Progenitor cell of endocrine pancreas (in vitro differentiated cells): ENCODE results near the gene BST2. TPM values are rescaled to one million over a fixed set of nuclear protein-coding genes. Genes with fewer than 3 reads are reported as not detected.
A peak's percentile ranks its signal among the peaks of the same experiment; 100 is the strongest.

Source experiments
- DNase-seq: peaks from one replicate; pipeline ENCODE4 v3.0.0; 2021; ENCODE audit warnings: low spot score; ENCODE audit not compliant: unreplicated experiment
- H3K27ac Mint-ChIP-seq: 2 replicates; pipeline ENCODE4 v1.8.0; 2021; ENCODE audit warnings: mild to moderate bottlenecking, moderate library complexity, mixed read lengths
- H3K27me3 Mint-ChIP-seq: 2 replicates; pipeline ENCODE4 v1.8.0; 2021; ENCODE audit warnings: mixed read lengths
- H3K36me3 Mint-ChIP-seq: 2 replicates; pipeline ENCODE4 v1.8.0; 2022; ENCODE audit warnings: mixed read lengths; ENCODE audit not compliant: insufficient read depth
- H3K4me1 Mint-ChIP-seq: 2 replicates; pipeline ENCODE4 v1.8.0; 2021; ENCODE audit warnings: low read depth, mixed read lengths
- H3K4me3 Mint-ChIP-seq: 2 replicates; pipeline ENCODE4 v1.8.0; 2021; ENCODE audit warnings: low read depth, mild to moderate bottlenecking, moderate library complexity, mixed read lengths
- H3K9me3 Mint-ChIP-seq: 2 replicates; pipeline ENCODE4 v1.8.0; 2021; ENCODE audit warnings: low read depth, mixed read lengths
- total RNA-seq: library from RNA; stranded (reverse); gene quantifications from 2 replicates; pipeline ENCODE4 v1.2.1, GENCODE V29; 2021
- TF ChIP-seq, protein P1 (sequence below): fragments of 200-600 bp; sonication (generic); IDR thresholded peaks from one replicate; pipeline ENCODE4 v1.5.0; 2021; ENCODE audit warnings: antibody characterized with exemption, mild to moderate bottlenecking; ENCODE audit not compliant: unreplicated experiment

BST2 gene
- total RNA-seq, 1 donor from 2014 or later = 0.67 TPM

DNA sequence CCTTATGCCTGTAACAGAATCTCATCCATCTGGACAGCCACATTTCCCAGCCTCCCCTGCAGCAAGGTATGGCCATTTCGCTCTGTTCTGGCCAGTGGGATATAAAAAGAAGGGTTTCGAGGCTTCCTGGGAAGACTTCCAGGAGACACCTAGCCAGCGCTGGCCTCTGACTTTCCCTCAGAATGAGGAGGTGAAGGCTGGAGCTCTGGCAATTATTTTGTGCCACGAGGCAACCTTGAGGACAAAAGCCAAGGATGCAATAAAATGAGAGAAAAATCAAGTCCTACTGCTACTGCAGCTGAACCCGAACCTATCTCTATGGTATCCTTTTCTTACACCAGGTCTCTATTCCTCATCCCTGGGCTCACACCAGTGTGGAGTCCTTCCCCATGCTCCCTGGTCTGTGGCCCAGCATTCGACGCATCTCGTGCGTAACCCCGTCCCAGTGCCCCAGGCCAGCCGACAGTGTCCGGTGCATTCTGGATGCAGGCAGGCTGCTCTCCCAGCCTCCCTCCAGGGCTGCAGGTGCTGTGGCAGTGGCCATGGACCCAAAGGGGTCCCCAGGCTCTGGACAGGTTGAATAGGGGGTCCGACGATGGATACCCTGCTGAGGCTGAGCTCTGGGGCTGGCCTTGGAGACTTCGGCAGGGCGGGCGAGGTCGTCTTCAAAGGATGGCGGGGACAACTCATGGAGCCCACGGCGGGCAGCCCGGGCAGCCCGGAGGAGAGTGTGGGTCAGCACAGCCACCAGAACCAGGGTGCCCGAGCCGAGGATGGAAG lies 30.9 kb upstream of the BST2 start:
- Mint-ChIP-seq H3K27ac (no peak overlapping the region), H3K9me3 (no peaks in the 10 kb centered on the region), H3K4me1 (no peaks in the 10 kb centered on the region), H3K36me3 (no peaks in the 10 kb centered on the region), H3K4me3 (no peak overlapping the region), H3K27me3 (no peaks in the 10 kb centered on the region)
- DNase-seq = no peak
- TF ChIP-seq, protein P1, sequence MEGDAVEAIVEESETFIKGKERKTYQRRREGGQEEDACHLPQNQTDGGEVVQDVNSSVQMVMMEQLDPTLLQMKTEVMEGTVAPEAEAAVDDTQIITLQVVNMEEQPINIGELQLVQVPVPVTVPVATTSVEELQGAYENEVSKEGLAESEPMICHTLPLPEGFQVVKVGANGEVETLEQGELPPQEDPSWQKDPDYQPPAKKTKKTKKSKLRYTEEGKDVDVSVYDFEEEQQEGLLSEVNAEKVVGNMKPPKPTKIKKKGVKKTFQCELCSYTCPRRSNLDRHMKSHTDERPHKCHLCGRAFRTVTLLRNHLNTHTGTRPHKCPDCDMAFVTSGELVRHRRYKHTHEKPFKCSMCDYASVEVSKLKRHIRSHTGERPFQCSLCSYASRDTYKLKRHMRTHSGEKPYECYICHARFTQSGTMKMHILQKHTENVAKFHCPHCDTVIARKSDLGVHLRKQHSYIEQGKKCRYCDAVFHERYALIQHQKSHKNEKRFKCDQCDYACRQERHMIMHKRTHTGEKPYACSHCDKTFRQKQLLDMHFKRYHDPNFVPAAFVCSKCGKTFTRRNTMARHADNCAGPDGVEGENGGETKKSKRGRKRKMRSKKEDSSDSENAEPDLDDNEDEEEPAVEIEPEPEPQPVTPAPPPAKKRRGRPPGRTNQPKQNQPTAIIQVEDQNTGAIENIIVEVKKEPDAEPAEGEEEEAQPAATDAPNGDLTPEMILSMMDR = no peak

DNA sequence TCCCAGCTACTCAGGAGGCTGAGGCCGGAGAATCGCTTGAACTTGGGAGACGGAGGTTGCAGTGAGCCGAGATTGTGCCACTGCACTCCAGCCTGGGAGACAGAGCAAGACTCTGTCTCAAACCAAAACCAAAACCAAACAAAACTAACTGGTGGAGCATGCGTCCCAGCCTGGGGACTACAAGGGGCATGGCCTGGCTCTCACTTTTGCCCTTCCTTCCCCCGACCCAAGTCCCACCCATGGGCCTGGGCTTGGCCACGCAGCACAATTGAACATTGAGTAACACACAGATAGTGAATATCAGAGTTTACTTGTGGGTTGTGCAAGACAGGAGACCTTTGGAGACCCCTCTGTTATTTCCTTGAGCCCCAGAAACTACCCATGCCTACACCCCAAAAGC lies 29.8 kb upstream of the BST2 start:
- Mint-ChIP-seq H3K4me1 (no peaks in the 10 kb centered on the region), H3K27me3 (no peaks in the 10 kb centered on the region), H3K36me3 (no peaks in the 10 kb centered on the region), H3K27ac (no peak overlapping the region), H3K4me3 (no peak overlapping the region), H3K9me3 (no peaks in the 10 kb centered on the region)
- TF ChIP-seq, protein P1 = no peak
- no peak for DNase-seq

DNA sequence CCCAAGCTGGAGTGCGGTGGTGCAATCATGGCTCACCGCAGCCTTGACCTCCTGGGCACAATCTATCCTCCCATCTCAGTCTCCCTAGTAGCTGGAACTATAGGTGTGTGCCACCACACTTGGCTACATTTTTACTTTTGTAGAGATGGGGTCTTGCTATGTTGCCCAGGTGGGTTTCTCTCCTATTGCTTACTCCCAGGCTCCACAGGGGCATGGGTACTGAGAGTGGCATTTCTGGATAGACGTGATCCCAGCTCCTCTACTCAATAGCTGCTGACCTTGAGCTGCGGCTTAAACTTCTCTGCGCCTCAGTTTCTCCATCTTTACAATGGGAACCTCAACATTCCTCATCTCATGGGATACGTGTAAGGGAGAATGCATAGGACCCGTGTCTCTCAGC lies 26.0 kb upstream of the BST2 start:
- TF ChIP-seq, protein P1 = no peak
- DNase-seq = no peak
- Mint-ChIP-seq H3K36me3 (no peaks in the 10 kb centered on the region), H3K27ac (no peak overlapping the region), H3K27me3 (no peaks in the 10 kb centered on the region), H3K4me3 (no peak overlapping the region), H3K9me3 (no peaks in the 10 kb centered on the region), H3K4me1 (no peaks in the 10 kb centered on the region)

DNA sequence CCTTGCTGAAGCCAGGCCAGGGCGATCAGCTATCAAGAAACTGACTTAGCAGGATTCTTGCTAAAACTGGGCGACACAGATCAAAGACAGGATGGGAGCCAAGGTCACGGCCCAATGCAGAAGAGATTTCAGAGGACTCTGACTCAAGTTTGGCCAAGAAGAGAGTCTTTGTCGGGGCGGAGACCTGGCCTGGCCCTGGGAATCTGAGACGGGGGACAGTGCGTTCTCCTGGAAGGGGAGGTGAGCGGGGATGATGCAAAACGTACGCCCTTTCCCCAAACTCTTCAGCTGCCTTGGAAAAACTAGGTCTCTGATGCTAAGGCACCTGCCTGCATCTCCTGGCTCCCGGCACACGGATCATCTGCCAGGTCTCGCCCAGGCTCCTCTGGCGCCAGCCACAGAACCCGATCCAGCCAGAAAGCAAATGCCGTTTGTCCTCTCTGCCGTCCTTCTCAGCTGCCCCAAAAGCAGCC lies 24.2 kb upstream of the BST2 start:
- H3K27me3 Mint-ChIP-seq = no peaks in the 10 kb centered on the region
- H3K4me3 Mint-ChIP-seq = no peak overlapping the region
- no peaks in the 10 kb centered on the region for H3K36me3 Mint-ChIP-seq
- TF ChIP-seq, protein P1 = no peak
- no peak for DNase-seq
- H3K9me3 Mint-ChIP-seq = no peaks in the 10 kb centered on the region
- no peaks in the 10 kb centered on the region for H3K4me1 Mint-ChIP-seq
- no peak overlapping the region for H3K27ac Mint-ChIP-seq

GRCh38 chr19:17424743-17425365 lies 19.4 kb upstream of the BST2 start:
- peak; percentile 69 for DNase-seq
- H3K4me1 Mint-ChIP-seq = no peaks in the 10 kb centered on the region
- H3K36me3 Mint-ChIP-seq = peaks cover 2% of the 10 kb centered on the region
- TF ChIP-seq, protein P1 = peak; percentile 57
- peak overlapping the region; percentile 56 for H3K27ac Mint-ChIP-seq
- no peaks in the 10 kb centered on the region for H3K9me3 Mint-ChIP-seq
- H3K27me3 Mint-ChIP-seq = no peaks in the 10 kb centered on the region
- peak overlapping the region; percentile 31 for H3K4me3 Mint-ChIP-seq
